Panc1 (cell line): ENCODE results near the gene GGA1. TPM values are rescaled to one million over a fixed set of nuclear protein-coding genes. Genes with fewer than 3 reads are reported as not detected.

Experiments
- ATAC-seq: fragments of 200-7000 bp; cut with Tn5 transposase; 2 replicates; pipeline ENCODE4 v1.9.1; 2020; ENCODE audit warnings: mild to moderate bottlenecking, moderate library complexity
- BruUV-seq: library from RNA; stranded (reverse); fragments of 400-500 nt; replicated peaks from 2 replicates; lab custom pipeline; 2021; lab: Mats Ljungman, UMichigan
- CTCF ChIA-PET: fragments of 300-600 bp; sonication (Branson Sonifier 250); formaldehyde crosslinking; loops from one replicate; lab custom pipeline; 2022; ENCODE audit warnings: antibody characterized with exemption; lab: Charles Lee
- POLR2A ChIA-PET: fragments of 300-600 bp; sonication (Branson Sonifier 250); formaldehyde crosslinking; loops from one replicate; lab custom pipeline; 2022; ENCODE audit warnings: antibody characterized with exemption; lab: Charles Lee
- DNase-seq: peaks from one replicate; pipeline ENCODE4 v3.0.0-alpha.2; 2010; ENCODE audit warnings: low read depth, low spot score
- H3K27ac ChIP-seq: 2 replicates; pipeline ENCODE4 v1.5.1; 2011; ENCODE audit warnings: mild to moderate bottlenecking, low read length, inconsistent platforms
- H3K27me3 ChIP-seq: fragments of 200-500 bp; sonication (Bioruptor generic); 2 replicates; pipeline ENCODE4 v1.6.0; 2014; ENCODE audit warnings: low read length, inconsistent platforms; ENCODE audit not compliant: control insufficient read depth, insufficient read depth
- H3K36me3 ChIP-seq: fragments of 200-500 bp; sonication (Bioruptor generic); 2 replicates; pipeline ENCODE4 v1.5.1; 2014; ENCODE audit warnings: inconsistent platforms, mild to moderate bottlenecking, low read length, moderate library complexity; ENCODE audit not compliant: control insufficient read depth, insufficient read depth
- H3K4me1 ChIP-seq: 2 replicates; pipeline ENCODE4 v1.5.1; 2011; ENCODE audit warnings: inconsistent platforms, mild to moderate bottlenecking, low read length, moderate library complexity; ENCODE audit not compliant: control insufficient read depth, insufficient read depth
- H3K4me3 ChIP-seq, 2 experiments: 2 replicates each; pipeline ENCODE4 v1.5.1; 2011 to 2012; ENCODE audit warnings: low read depth in 2 of 2, low read length in 2 of 2, mild to moderate bottlenecking in 2 of 2, inconsistent platforms in 1 of 2, moderate library complexity in 1 of 2
- H3K9me3 ChIP-seq: fragments of 200-500 bp; sonication (Bioruptor generic); 2 replicates; pipeline ENCODE4 v1.5.1; 2014; ENCODE audit warnings: low read depth, mild to moderate bottlenecking, inconsistent platforms, low read length, moderate library complexity; ENCODE audit not compliant: control insufficient read depth, insufficient read depth
- CTCF ChIP-seq: fragments of 450-650 bp; IDR thresholded peaks from 2 replicates; pipeline ENCODE4 v1.5.1; 2017; ENCODE audit warnings: mild to moderate bottlenecking
- POLR2AphosphoS5 ChIP-seq: IDR thresholded peaks from 2 replicates; pipeline ENCODE4 v1.6.1; 2012; ENCODE audit warnings: mild to moderate bottlenecking, low read depth, low read length, moderate library complexity
- SIN3A ChIP-seq: IDR thresholded peaks from 2 replicates; pipeline ENCODE4 v1.6.1; 2012; ENCODE audit warnings: low read depth, mild to moderate bottlenecking, low read length, moderate library complexity, borderline replicate concordance; ENCODE audit not compliant: insufficient read depth
- TCF7L2 ChIP-seq: IDR thresholded peaks from 2 replicates; pipeline ENCODE4 v1.6.1; 2011; ENCODE audit warnings: mild to moderate bottlenecking, low read depth, low read length, inconsistent platforms
- in situ Hi-C: cut with HindIII; loops from 2 replicates; pipeline ENCODE4 v1.10.0; 2016; ENCODE audit warnings: low sequenced_read_pairs, low pct_unique_long_range_greater_than_20kb
- intact Hi-C: fragments of 100-400 bp; cut with micrococcal nuclease; formaldehyde crosslinking; loops from one replicate; pipeline ENCODE4 v1.10.0; 2022; ENCODE audit not compliant: unreplicated experiment
- total RNA-seq: library from RNA; stranded (reverse); gene quantifications from one replicate; pipeline ENCODE4 v1.2.1, GENCODE V29; 2021; ENCODE audit not compliant: unreplicated experiment
- TF ChIP-seq, protein P1 (sequence below), 2 experiments: IDR thresholded peaks; 2 replicates each; pipeline ENCODE4 v1.6.1; 2011 to 2012; ENCODE audit warnings: low read depth in 2 of 2, control low read depth in 1 of 2, low read length in 1 of 2, mild to moderate bottlenecking in 1 of 2, moderate library complexity in 1 of 2; ENCODE audit not compliant: insufficient read depth in 1 of 2

Gene GGA1
- total RNA-seq, 1 experiment from 2014 or later = 45.4 TPM

- no peaks in the 10 kb centered on the region for H3K36me3 ChIP-seq
- H3K4me3 ChIP-seq = no peak overlapping the region
- POLR2A ChIA-PET = no interaction called here
- H3K27ac ChIP-seq = no peak overlapping the region
- no peaks in the 10 kb centered on the region for H3K27me3 ChIP-seq
- no peak for TF ChIP-seq SIN3A
- TF ChIP-seq POLR2AphosphoS5 = no peak
- ATAC-seq = peak; percentile 2; the same call in 1 of the 2 replicates
- H3K4me1 ChIP-seq = peaks cover 19% of the 10 kb centered on the region
- no TSS peak for BruUV-seq
- in situ Hi-C loops = no loop called here
- DNase-seq = no peak
- H3K9me3 ChIP-seq = no peaks in the 10 kb centered on the region
- intact Hi-C loops = no loop called here
- CTCF ChIA-PET = no interaction called here
Observed at GRCh38 chr22:37633089-37633624, 24.5 kb downstream of the GGA1 start.

- Histone ChIP-seq H3K4me3 (no peak overlapping the region), H3K27ac (0 out of 2 replicates have a peak overlapping the region, but pooled peaks have one; percentile 39), H3K27me3 (no peaks in the 10 kb centered on the region), H3K36me3 (no peaks in the 10 kb centered on the region), H3K4me1 (peaks cover 19% of the 10 kb centered on the region), H3K9me3 (no peaks in the 10 kb centered on the region)
- DNase-seq = no peak
- peak; percentile 42 for ATAC-seq
- in situ Hi-C loops (no loop called here), intact Hi-C loops (no loop called here)
- TF ChIP-seq, protein P1, sequence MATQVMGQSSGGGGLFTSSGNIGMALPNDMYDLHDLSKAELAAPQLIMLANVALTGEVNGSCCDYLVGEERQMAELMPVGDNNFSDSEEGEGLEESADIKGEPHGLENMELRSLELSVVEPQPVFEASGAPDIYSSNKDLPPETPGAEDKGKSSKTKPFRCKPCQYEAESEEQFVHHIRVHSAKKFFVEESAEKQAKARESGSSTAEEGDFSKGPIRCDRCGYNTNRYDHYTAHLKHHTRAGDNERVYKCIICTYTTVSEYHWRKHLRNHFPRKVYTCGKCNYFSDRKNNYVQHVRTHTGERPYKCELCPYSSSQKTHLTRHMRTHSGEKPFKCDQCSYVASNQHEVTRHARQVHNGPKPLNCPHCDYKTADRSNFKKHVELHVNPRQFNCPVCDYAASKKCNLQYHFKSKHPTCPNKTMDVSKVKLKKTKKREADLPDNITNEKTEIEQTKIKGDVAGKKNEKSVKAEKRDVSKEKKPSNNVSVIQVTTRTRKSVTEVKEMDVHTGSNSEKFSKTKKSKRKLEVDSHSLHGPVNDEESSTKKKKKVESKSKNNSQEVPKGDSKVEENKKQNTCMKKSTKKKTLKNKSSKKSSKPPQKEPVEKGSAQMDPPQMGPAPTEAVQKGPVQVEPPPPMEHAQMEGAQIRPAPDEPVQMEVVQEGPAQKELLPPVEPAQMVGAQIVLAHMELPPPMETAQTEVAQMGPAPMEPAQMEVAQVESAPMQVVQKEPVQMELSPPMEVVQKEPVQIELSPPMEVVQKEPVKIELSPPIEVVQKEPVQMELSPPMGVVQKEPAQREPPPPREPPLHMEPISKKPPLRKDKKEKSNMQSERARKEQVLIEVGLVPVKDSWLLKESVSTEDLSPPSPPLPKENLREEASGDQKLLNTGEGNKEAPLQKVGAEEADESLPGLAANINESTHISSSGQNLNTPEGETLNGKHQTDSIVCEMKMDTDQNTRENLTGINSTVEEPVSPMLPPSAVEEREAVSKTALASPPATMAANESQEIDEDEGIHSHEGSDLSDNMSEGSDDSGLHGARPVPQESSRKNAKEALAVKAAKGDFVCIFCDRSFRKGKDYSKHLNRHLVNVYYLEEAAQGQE (IDR thresholded peaks at IDR 0.05; ENCODE audit: insufficient read depth in 1 of 2, low read depth in 2 of 2, low read length in 1 of 2) = no peak
- TF ChIP-seq TCF7L2 (no peak), SIN3A (no peak), POLR2AphosphoS5 (no peak), CTCF (no peak; the same call in 1 of the 2 replicates)
- ChIA-PET POLR2A (no interaction called here), CTCF (interaction anchor here (0.6 to 1.1 kb wide), 2 partner anchors 10 to 51 kb away, joined by 3 read pairs; no protein-coding TSS in a partner anchor)
- BruUV-seq = no TSS peak
Observed at GRCh38 chr22:37633625-37634416, 25.2 kb downstream of the GGA1 start.
